GM12878 (cell line): ENCODE measurements around the gene FURIN. TPM values are rescaled to one million over a fixed set of nuclear protein-coding genes. Genes with fewer than 3 reads are reported as not detected.

Experiments
- ATAC-seq: fragments of 200-7000 bp; cut with Tn5 transposase; 3 replicates; pipeline ENCODE4 v1.9.1; 2020; ENCODE audit warnings: mild to moderate bottlenecking, moderate library complexity
- BruUV-seq: library from RNA; stranded (reverse); fragments of 400-500 nt; replicated peaks from 2 replicates; lab custom pipeline; 2021; lab: Mats Ljungman, UMichigan
- CTCF ChIA-PET: fragments of 300-600 bp; sonication (Branson Sonifier 250); formaldehyde crosslinking; extraction: SDS; loops from one replicate; lab custom pipeline; 2021; ENCODE audit warnings: inconsistent platforms; lab: Yijun Ruan, JAX
- POLR2A ChIA-PET: fragments of 350-600 bp; formaldehyde crosslinking; extraction: SDS; loops from one replicate; lab custom pipeline; 2021; ENCODE audit warnings: inconsistent platforms; lab: Charles Lee
- RAD21 ChIA-PET: fragments of 300-600 bp; sonication (Branson Sonifier 250); formaldehyde crosslinking; loops from one replicate; lab custom pipeline; 2023; ENCODE audit warnings: antibody characterized with exemption; ENCODE audit not compliant: unreplicated experiment; lab: Charles Lee
- SMC1A ChIA-PET: fragments of 300-600 bp; sonication (Branson Sonifier 250); formaldehyde crosslinking; loops from one replicate; lab custom pipeline; 2023; ENCODE audit not compliant: unreplicated experiment, uncharacterized antibody; lab: Charles Lee
- DNase-seq: peaks from one replicate; pipeline ENCODE4 v3.0.0-alpha.2; 2011; ENCODE audit warnings: low read depth, low spot score
- FAIRE-seq: peaks from 3 replicates; lab custom pipeline; 2011; peaks lifted over from hg19 to GRCh38; lab: Jason Lieb, UNC
- H2AFZ ChIP-seq: 2 replicates; pipeline ENCODE4 v1.6.0; 2011; ENCODE audit warnings: low read depth, low read length, control low read depth; ENCODE audit not compliant: control insufficient read depth
- H3K27ac ChIP-seq: 2 replicates; pipeline ENCODE4 v1.5.1; 2011; ENCODE audit warnings: control low read depth; ENCODE audit not compliant: control insufficient read depth, insufficient read depth
- H3K27me3 ChIP-seq, 2 experiments: replicated peaks in 1 of 2; 2 replicates each; pipeline versions ENCODE4 v1.6.0 to v1.6.1; 2011; ENCODE audit warnings: low read length in 1 of 2; ENCODE audit not compliant: control insufficient read depth in 2 of 2, insufficient read depth in 2 of 2
- H3K36me3 ChIP-seq, 2 experiments: 2 replicates each; pipeline ENCODE4 v1.5.1; 2011; ENCODE audit warnings: low read length in 1 of 2; ENCODE audit not compliant: control insufficient read depth in 2 of 2, insufficient read depth in 2 of 2
- H3K4me1 ChIP-seq: 2 replicates; pipeline ENCODE4 v1.6.1; 2011; ENCODE audit warnings: mild to moderate bottlenecking, low read length, moderate library complexity, mixed read lengths; ENCODE audit not compliant: control insufficient read depth, insufficient read depth
- H3K4me2 ChIP-seq: 2 replicates; pipeline ENCODE4 v1.6.0; 2011; ENCODE audit warnings: control low read depth; ENCODE audit not compliant: control insufficient read depth, insufficient read depth
- H3K4me3 ChIP-seq: fragments of 200-600 bp; sonication (generic); 2 replicates; pipeline ENCODE4 v1.5.1; 2016
- H3K79me2 ChIP-seq: 2 replicates; pipeline ENCODE4 v1.6.0; 2011; ENCODE audit warnings: low read length; ENCODE audit not compliant: control insufficient read depth, insufficient read depth
- H3K9ac ChIP-seq: 2 replicates; pipeline ENCODE4 v1.8.0; 2011; ENCODE audit warnings: low read length, control low read depth, mixed read lengths; ENCODE audit not compliant: control insufficient read depth, insufficient read depth
- H3K9me3 ChIP-seq: replicated peaks from 3 replicates; pipeline ENCODE4 v1.5.1; 2011; ENCODE audit warnings: mild to moderate bottlenecking, low read length; ENCODE audit not compliant: control insufficient read depth, insufficient read depth
- H4K20me1 ChIP-seq: 2 replicates; pipeline ENCODE4 v1.6.0; 2011; ENCODE audit not compliant: control insufficient read depth, insufficient read depth
- LARP7 ChIP-seq: fragments of 450-650 bp; IDR thresholded peaks from 2 replicates; pipeline ENCODE4 v1.6.1; 2017; ENCODE audit warnings: mild to moderate bottlenecking
- NFYB ChIP-seq: IDR thresholded peaks from 2 replicates; pipeline ENCODE4 v1.6.1; 2011; ENCODE audit warnings: low read depth, mild to moderate bottlenecking, low read length, improper control_type of control experiment, moderate library complexity; ENCODE audit not compliant: insufficient read depth
- NRF1 ChIP-seq: conservative IDR thresholded peaks from 2 replicates; pipeline ENCODE4 v1.6.1; 2011; ENCODE audit warnings: mild to moderate bottlenecking, low read depth, low read length, improper control_type of control experiment
- POLR2A ChIP-seq: IDR thresholded peaks from 2 replicates; pipeline ENCODE4 v1.6.1; 2011; ENCODE audit warnings: low read depth, mild to moderate bottlenecking, low read length
- RB1 ChIP-seq: fragments of 450-650 bp; formaldehyde crosslinking; IDR thresholded peaks from 2 replicates; pipeline ENCODE4 v1.6.1; 2017; ENCODE audit warnings: mild to moderate bottlenecking, borderline replicate concordance
- SRF ChIP-seq, 2 experiments: IDR thresholded peaks; 2 replicates each; pipeline ENCODE4 v1.6.1; 2011; ENCODE audit warnings: low read depth in 2 of 2, low read length in 2 of 2, mild to moderate bottlenecking in 1 of 2, moderate library complexity in 1 of 2
- STAT1 ChIP-seq: fragments of 450-650 bp; conservative IDR thresholded peaks from 2 replicates; pipeline ENCODE4 v1.6.1; 2014; ENCODE audit warnings: antibody characterized with exemption, mild to moderate bottlenecking
- TCF12 ChIP-seq: IDR thresholded peaks from 2 replicates; pipeline ENCODE4 v1.6.1; 2011; ENCODE audit warnings: low read depth, mild to moderate bottlenecking, low read length
- TCF3 ChIP-seq: IDR thresholded peaks from 2 replicates; pipeline ENCODE4 v1.6.1; 2012; ENCODE audit warnings: low read depth, mild to moderate bottlenecking, low read length, borderline replicate concordance; ENCODE audit not compliant: insufficient read depth
- YBX1 ChIP-seq: fragments of 450-650 bp; IDR thresholded peaks from 2 replicates; pipeline ENCODE4 v1.6.1; 2016; ENCODE audit warnings: antibody characterized with exemption
- WGBS: methylation state at CpG from one replicate; pipeline ENCODE4 v1.1.6; 2016; ENCODE audit warnings: low lambda C conversion rate; ENCODE audit not compliant: insufficient replicate concordance, insufficient coverage; ENCODE audit errors: missing lambda C conversion rate; 5-methylcytosine and 5-hydroxymethylcytosine counted together
- in situ Hi-C: fragments of 300-500 bp; cut with MboI; formaldehyde crosslinking; loops from 9 replicates; pipeline ENCODE4 v1.14.3; 2018; ENCODE audit warnings: mixed read lengths
- intact Hi-C: fragments of 100-400 bp; cut with micrococcal nuclease; formaldehyde crosslinking; loops from one replicate; pipeline ENCODE4 v1.14.2; 2022; ENCODE audit not compliant: unreplicated experiment
- polyA plus RNA-seq, 11 experiments: library from polyadenylated mRNA; depleted of rRNA in 4 of 11; unstranded in 6 of 11; stranded (reverse) in 5 of 11; fragments of >200 nt; fragmentation: Nextera tagmentation in 4 of 11; fragmentation: Illumina TruSeq in 1 of 11; extraction: Ambion mirVana in 4 of 11; extraction: Trizol in 1 of 11; gene quantifications; 1 replicate in 1 of 11; 2 replicates in 10 of 11; pipeline versions ENCODE4 v1.2.1 to v1.2.3, GENCODE V29; 2011 to 2016; ENCODE audit warnings: inconsistent platforms in 2 of 11, missing spikeins in 2 of 11, low read depth in 1 of 11
- total RNA-seq, 4 experiments: library from RNA; depleted of rRNA in 3 of 4; stranded (reverse); fragments of >200 nt in 3 of 4; fragmentation: Illumina TruSeq in 1 of 4; extraction: Trizol in 1 of 4; gene quantifications; 2 replicates each; pipeline versions ENCODE4 v1.2.1 to v1.2.3, GENCODE V29; 2013 to 2021

FURIN gene
- total and polyA plus RNA-seq, 10 of the 15 experiments (the other 5 are each of a cell fraction or from before 2014, with no cell fraction given): 0.47 to 39.9 (median 8.0) TPM

DNA sequence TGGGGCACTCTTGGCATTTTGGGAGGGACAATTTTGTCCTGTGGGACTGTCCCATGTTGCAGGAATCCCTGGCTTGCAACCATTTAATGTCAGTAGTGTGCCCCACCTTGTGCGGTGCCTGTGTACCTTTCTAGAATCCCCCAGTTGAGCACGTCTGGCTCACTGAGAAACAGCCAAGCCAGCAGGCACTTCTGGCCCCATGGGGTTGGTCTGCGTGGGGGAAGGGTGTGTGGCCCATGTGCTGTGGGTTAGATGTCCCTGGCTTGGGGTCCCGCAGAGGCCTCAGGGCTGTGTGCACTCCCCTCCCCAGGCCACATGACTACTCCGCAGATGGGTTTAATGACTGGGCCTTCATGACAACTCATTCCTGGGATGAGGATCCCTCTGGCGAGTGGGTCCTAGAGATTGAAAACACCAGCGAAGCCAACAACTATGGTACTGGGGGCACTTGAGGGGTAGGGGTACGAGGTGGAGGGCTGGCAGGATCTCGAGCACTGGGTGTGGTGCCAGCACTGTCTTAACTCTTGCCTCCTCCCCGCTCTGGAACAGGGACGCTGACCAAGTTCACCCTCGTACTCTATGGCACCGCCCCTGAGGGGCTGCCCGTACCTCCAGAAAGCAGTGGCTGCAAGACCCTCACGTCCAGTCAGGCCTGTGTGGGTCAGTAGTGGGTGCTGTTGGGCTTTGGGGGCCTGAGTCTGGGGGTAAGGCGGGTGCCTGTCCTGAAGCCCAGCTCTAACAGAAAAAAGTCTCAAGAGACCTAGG lies 12.2 kb downstream of the FURIN start:
- no TSS peak for BruUV-seq
- H3K36me3 ChIP-seq: peaks cover 17 to 40% of the 10 kb centered on the region in 2 experiments; a peak in 3 of 4 replicates
- H3K9ac ChIP-seq: no peak overlapping the region
- DNase-seq: no peak
- ChIA-PET CTCF (no interaction called here), RAD21 (no interaction called here), SMC1A (no interaction called here), POLR2A (no interaction called here)
- in situ Hi-C loops: no loop called here
- no peak for ATAC-seq
- H3K4me3 ChIP-seq: no peak overlapping the region
- no peaks in the 10 kb centered on the region for H4K20me1 ChIP-seq
- TF ChIP-seq POLR2A (peak; percentile 20; the same call in 1 of the 2 replicates), RB1 (no peak)
- WGBS: 87% methylated on average over 16 of the region's 16 CpGs
- H3K4me2 ChIP-seq: no peak overlapping the region
- intact Hi-C loops: loop anchor here (10.0 kb wide), 1 partner anchor 386 kb away; no protein-coding TSS in a partner anchor
- H2AFZ ChIP-seq: no peak overlapping the region
- no peaks in the 10 kb centered on the region for H3K9me3 ChIP-seq
- no peaks in the 10 kb centered on the region for H3K27me3 ChIP-seq
- peaks cover 10% of the 10 kb centered on the region for H3K4me1 ChIP-seq
- H3K27ac ChIP-seq: no peak overlapping the region
- no peaks in the 10 kb centered on the region; the same call in none of the 2 replicates for H3K79me2 ChIP-seq
- no peak for FAIRE-seq

DNA sequence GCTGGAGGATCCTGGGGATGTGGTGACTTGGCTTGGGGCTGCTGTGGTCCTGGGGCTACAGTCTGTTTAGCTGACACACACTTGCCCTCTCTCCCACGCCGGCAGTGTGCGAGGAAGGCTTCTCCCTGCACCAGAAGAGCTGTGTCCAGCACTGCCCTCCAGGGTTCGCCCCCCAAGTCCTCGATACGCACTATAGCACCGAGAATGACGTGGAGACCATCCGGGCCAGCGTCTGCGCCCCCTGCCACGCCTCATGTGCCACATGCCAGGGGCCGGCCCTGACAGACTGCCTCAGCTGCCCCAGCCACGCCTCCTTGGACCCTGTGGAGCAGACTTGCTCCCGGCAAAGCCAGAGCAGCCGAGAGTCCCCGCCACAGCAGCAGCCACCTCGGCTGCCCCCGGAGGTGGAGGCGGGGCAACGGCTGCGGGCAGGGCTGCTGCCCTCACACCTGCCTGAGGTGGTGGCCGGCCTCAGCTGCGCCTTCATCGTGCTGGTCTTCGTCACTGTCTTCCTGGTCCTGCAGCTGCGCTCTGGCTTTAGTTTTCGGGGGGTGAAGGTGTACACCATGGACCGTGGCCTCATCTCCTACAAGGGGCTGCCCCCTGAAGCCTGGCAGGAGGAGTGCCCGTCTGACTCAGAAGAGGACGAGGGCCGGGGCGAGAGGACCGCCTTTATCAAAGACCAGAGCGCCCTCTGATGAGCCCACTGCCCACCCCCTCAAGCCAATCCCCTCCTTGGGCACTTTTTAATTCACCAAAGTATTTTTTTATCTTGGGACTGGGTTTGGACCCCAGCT lies 13.0 kb downstream of the FURIN start:
- WGBS: 88% methylated on average over 35 of the region's 35 CpGs
- H3K36me3 ChIP-seq: peaks cover 17 to 33% of the 10 kb centered on the region in 2 experiments; a peak in 3 of 4 replicates
- in situ Hi-C loops: no loop called here
- no peak overlapping the region for H3K9ac ChIP-seq
- H3K4me3 ChIP-seq: no peak overlapping the region
- TF ChIP-seq STAT1: no peak
- no peak for TF ChIP-seq LARP7
- TF ChIP-seq TCF3: no peak
- TF ChIP-seq NRF1: no peak
- TF ChIP-seq NFYB: no peak
- TF ChIP-seq TCF12: no peak
- TF ChIP-seq SRF (IDR thresholded peaks at IDR 0.05; ENCODE audit: low read depth in 2 of 2, low read length in 2 of 2): no peak
- TF ChIP-seq YBX1: no peak
- no peak overlapping the region for H3K4me2 ChIP-seq
- FAIRE-seq (no peak), ATAC-seq (no peak), DNase-seq (no peak)
- intact Hi-C loops: loop anchor here (10.0 kb wide), 1 partner anchor 387 kb away; no protein-coding TSS in a partner anchor
- ChIA-PET CTCF (no interaction called here), POLR2A (no interaction called here), SMC1A (no interaction called here), RAD21 (interaction anchor here (1.0 kb wide), 1 partner anchor 233 kb away, joined by 6 read pairs; no protein-coding TSS in a partner anchor)
- no peaks in the 10 kb centered on the region for H3K9me3 ChIP-seq
- no peak overlapping the region for H3K27ac ChIP-seq
- H2AFZ ChIP-seq: no peak overlapping the region
- no peaks in the 10 kb centered on the region for H4K20me1 ChIP-seq
- peaks cover 16% of the 10 kb centered on the region for H3K4me1 ChIP-seq
- no peaks in the 10 kb centered on the region; the same call in 1 of the 2 replicates for H3K79me2 ChIP-seq
- no TSS peak for BruUV-seq
- H3K27me3 ChIP-seq: no peaks in the 10 kb centered on the region
